ENCODE results near the gene HEMK1. TPM values are rescaled to one million over a fixed set of nuclear protein-coding genes. Genes with fewer than 3 reads are reported as not detected.

HEMK1 gene
- total and polyA plus RNA-seq, 2 donors (not counting 3 experiments of a cell fraction or from before 2014, with no cell fraction given), result 14.2 to 15.2 TPM

- TF ChIP-seq MYC (IDR thresholded peaks at IDR 0.05; ENCODE audit: low read depth, low read length) (no peak), JUN (IDR thresholded peaks at IDR 0.05; ENCODE audit: borderline replicate concordance, insufficient read depth, insufficient read length, low read depth) (no peak), POLR2AphosphoS5 (IDR thresholded peaks at IDR 0.05; ENCODE audit: insufficient read depth, low read depth, low read length) (no peak), EZH2 (IDR thresholded peaks at IDR 0.05; ENCODE audit: borderline replicate concordance, low read depth, low read length, severe bottlenecking) (no peak), GATA2 (IDR thresholded peaks at IDR 0.05; ENCODE audit: insufficient read depth, insufficient read length, low read depth, low read length) (no peak), FOS (IDR thresholded peaks at IDR 0.05; ENCODE audit: borderline replicate concordance, insufficient read depth, low read length) (no peak), MAX (IDR thresholded peaks at IDR 0.05; ENCODE audit: insufficient read depth, insufficient read length) (no peak), POLR2A (IDR thresholded peaks at IDR 0.05; ENCODE audit: low read depth, low read length) (no peak), CTCF (IDR thresholded peaks at IDR 0.05; ENCODE audit: extremely low read depth in 1 of 2, insufficient read depth in 1 of 2, low read depth in 1 of 2, low read length in 2 of 2) (no peak)
- intact Hi-C loops (cut with micrococcal nuclease) (no loop called here), dilution Hi-C loops (cut with MboI; ENCODE audit: extremely low pct_ligation_motif_present, low sequenced_read_pairs) (no loop called here)
- CTCF ChIA-PET, result interaction anchor here (3.6 kb wide), 1 partner anchor 17 kb away, joined by 15 read pairs; no protein-coding TSS in a partner anchor
- Histone ChIP-seq H3K9me3 (replicated peaks; ENCODE audit: control insufficient read depth, insufficient read depth, low read length) (no peaks in the 10 kb centered on the region), H4K20me1 (replicated peaks; ENCODE audit: control insufficient read depth, extremely low read depth, insufficient read depth, low read length) (no peaks in the 10 kb centered on the region), H2AFZ (ENCODE audit: low read depth, low read length) (no peak overlapping the region), H3K36me3 (ENCODE audit: control insufficient read depth in 2 of 2, extremely low read depth in 1 of 2, insufficient read depth in 2 of 2, low read length in 2 of 2) (no peaks in the 10 kb centered on the region), H3K27me3 (ENCODE audit: control insufficient read depth in 2 of 2, insufficient read depth in 2 of 2, low read length in 2 of 2) (peaks cover under 1 to 9% of the 10 kb centered on the region in 2 experiments), H3K79me2 (ENCODE audit: control insufficient read depth, insufficient read depth, low read length) (no peaks in the 10 kb centered on the region), H3K4me3 (replicated peaks in 1 of 3; ENCODE audit: insufficient read depth in 1 of 3, low read depth in 1 of 3, low read length in 3 of 3) (no peak overlapping the region), H3K9me1 (replicated peaks; ENCODE audit: control insufficient read depth, extremely low read depth, insufficient read depth, low read length) (no peaks in the 10 kb centered on the region), H3K9ac (replicated peaks; ENCODE audit: extremely low read depth, insufficient read depth, low read length) (no peak overlapping the region), H3K27ac (ENCODE audit: insufficient read depth, low read depth, low read length) (no peak overlapping the region), H3K4me2 (ENCODE audit: insufficient read depth, low read length) (no peak overlapping the region), H3K4me1 (ENCODE audit: control insufficient read depth, extremely low read depth, insufficient read depth, low read length) (no peaks in the 10 kb centered on the region)
- FAIRE-seq, result no peak
- POLR2A ChIA-PET, result no interaction called here
- BruUV-seq (replicated peaks), result no TSS peak
- DNase-seq (ENCODE audit: low read depth, low spot score), result no peak
These were observed 44.6 kb upstream of the HEMK1 start for GRCh38 chr3:50524746-50525145.
